Gastrocnemius medialis (tissue), 4 donors: ENCODE data around the gene MMS22L. TPM values are rescaled to one million over a fixed set of nuclear protein-coding genes. Genes with fewer than 3 reads are reported as not detected.

Experiments used
- ATAC-seq, 2 donors: fragments of 150-250 bp; one replicate each; pipeline ENCODE4 v1.9.1; 2016
- DNase-seq, 2 donors: peaks; one replicate each; pipeline ENCODE4 v3.0.0-alpha.2; 2019
- H3K27ac ChIP-seq, 4 donors: fragments of 200-600 bp; sonication (generic); 1 replicate in 1 of 4; 2 replicates in 3 of 4; pipeline ENCODE4 v1.5.1; 2016 to 2018; ENCODE audit warnings: mild to moderate bottlenecking in 2 of 4, moderate library complexity in 1 of 4
- H3K27me3 ChIP-seq, 3 donors: fragments of 200-600 bp; sonication (generic) in 2 of 3; 1 replicate in 1 of 3; 2 replicates in 2 of 3; pipeline versions ENCODE4 v1.5.1 to v1.6.0; 2016 to 2019; ENCODE audit warnings: mild to moderate bottlenecking in 1 of 3, moderate library complexity in 1 of 3
- H3K36me3 ChIP-seq, 2 donors: fragments of 200-600 bp; sonication (generic) in 1 of 2; one replicate each; pipeline ENCODE4 v1.5.1; 2017 to 2018
- H3K4me1 ChIP-seq, 2 donors: fragments of 200-600 bp; sonication (generic) in 1 of 2; one replicate each; pipeline ENCODE4 v1.5.1; 2016 to 2017; ENCODE audit warnings: mild to moderate bottlenecking in 2 of 2
- H3K4me3 ChIP-seq, 4 donors: fragments of 200-600 bp; sonication (generic) in 3 of 4; 1 replicate in 1 of 4; 2 replicates in 3 of 4; pipeline ENCODE4 v1.5.1; 2016 to 2019; ENCODE audit warnings: mild to moderate bottlenecking in 2 of 4
- H3K9me3 ChIP-seq, 3 donors: fragments of 200-600 bp; sonication (generic) in 2 of 3; 1 replicate in 1 of 3; 2 replicates in 2 of 3; pipeline ENCODE4 v1.5.1; 2016 to 2019
- CTCF ChIP-seq, 5 experiments: fragments of 450-650 bp in 3 of 5; fragments of 200-600 bp in 2 of 5; sonication (generic) in 2 of 5; IDR thresholded peaks in 4 of 5; conservative IDR thresholded peaks in 1 of 5; 1 replicate in 4 of 5; 2 replicates in 1 of 5; pipeline ENCODE4 v1.5.1; 2016 to 2019; ENCODE audit warnings: antibody characterized with exemption in 5 of 5, mild to moderate bottlenecking in 3 of 5, moderate library complexity in 3 of 5
- POLR2A ChIP-seq, 2 donors: fragments of 450-650 bp; IDR thresholded peaks; one replicate each; pipeline ENCODE4 v1.6.1; 2017; ENCODE audit warnings: antibody characterized with exemption in 2 of 2, mild to moderate bottlenecking in 2 of 2, moderate library complexity in 2 of 2
- in situ Hi-C, 4 donors: fragments of 200-750 bp; cut with MboI; loops; one replicate each; pipeline versions ENCODE4 v1.15.0 to v1.8.0; 2017; ENCODE audit warnings: low sequenced_read_pairs in 4 of 4
- intact Hi-C: fragments of 100-400 bp; cut with DNase I; formaldehyde crosslinking; loops from one replicate; pipeline ENCODE4 v1.15.1; 2023; ENCODE audit warnings: low total_unique reads
- total RNA-seq, 4 donors: library from RNA; depleted of rRNA; stranded (reverse); fragments of >200 nt; gene quantifications; one replicate each; pipeline versions ENCODE4 v1.1.0 to v1.2.3, GENCODE V29; 2016

Gene MMS22L
- total RNA-seq, 4 donors from 2014 or later: 0.22 to 2.7 (median 2.3) TPM

GRCh38 chr6:97218912-97219311 is 64.1 kb downstream of the MMS22L start:
- DNase-seq (no peak), ATAC-seq (no peak)
- no peak overlapping the region for H3K27ac ChIP-seq
- no peak for TF ChIP-seq POLR2A (IDR thresholded peaks at IDR 0.05)
- no peak for TF ChIP-seq CTCF (IDR thresholded peaks at IDR 0.05 in 4 of 5, conservative IDR thresholded peaks at IDR 0.05 in 1 of 5)
- in situ Hi-C loops (no loop called here), intact Hi-C loops (no loop called here)
- no peaks in the 10 kb centered on the region for H3K36me3 ChIP-seq
- no peaks in the 10 kb centered on the region for H3K9me3 ChIP-seq
- no peaks in the 10 kb centered on the region for H3K27me3 ChIP-seq
- H3K4me3 ChIP-seq: no peak overlapping the region
- no peaks in the 10 kb centered on the region for H3K4me1 ChIP-seq

GRCh38 chr6:97215157-97215769 is 67.8 kb downstream of the MMS22L start:
- Histone ChIP-seq H3K9me3 (no peaks in the 10 kb centered on the region), H3K36me3 (no peaks in the 10 kb centered on the region), H3K4me3 (no peak overlapping the region), H3K27ac (no peak overlapping the region), H3K27me3 (no peaks in the 10 kb centered on the region), H3K4me1 (no peaks in the 10 kb centered on the region)
- intact Hi-C loops: no loop called here
- in situ Hi-C loops: no loop called here
- ATAC-seq (no peak), DNase-seq (no peak)
- no peak for TF ChIP-seq POLR2A (IDR thresholded peaks at IDR 0.05)
- no peak for TF ChIP-seq CTCF (IDR thresholded peaks at IDR 0.05 in 4 of 5, conservative IDR thresholded peaks at IDR 0.05 in 1 of 5)

- Histone ChIP-seq H3K36me3 (no peaks in the 10 kb centered on the region), H3K27me3 (no peaks in the 10 kb centered on the region), H3K27ac (no peak overlapping the region), H3K9me3 (no peaks in the 10 kb centered on the region), H3K4me3 (no peak overlapping the region), H3K4me1 (no peaks in the 10 kb centered on the region)
- intact Hi-C loops (no loop called here), in situ Hi-C loops (no loop called here)
- DNase-seq (no peak), ATAC-seq (no peak)
- TF ChIP-seq CTCF (IDR thresholded peaks at IDR 0.05 in 4 of 5, conservative IDR thresholded peaks at IDR 0.05 in 1 of 5) (no peak), POLR2A (IDR thresholded peaks at IDR 0.05) (no peak)
These were observed 68.3 kb downstream of the MMS22L start for GRCh38 chr6:97214671-97215070.

GRCh38 chr6:97207383-97207782 is 75.6 kb downstream of the MMS22L start:
- Histone ChIP-seq H3K27ac (no peak overlapping the region), H3K27me3 (no peaks in the 10 kb centered on the region), H3K36me3 (no peaks in the 10 kb centered on the region), H3K9me3 (no peaks in the 10 kb centered on the region), H3K4me3 (no peak overlapping the region), H3K4me1 (no peaks in the 10 kb centered on the region)
- in situ Hi-C loops: no loop called here
- no peak for TF ChIP-seq CTCF (IDR thresholded peaks at IDR 0.05 in 4 of 5, conservative IDR thresholded peaks at IDR 0.05 in 1 of 5)
- TF ChIP-seq POLR2A (IDR thresholded peaks at IDR 0.05): no peak
- intact Hi-C loops: no loop called here
- DNase-seq (no peak), ATAC-seq (no peak)

- Histone ChIP-seq H3K4me3 (no peak overlapping the region), H3K9me3 (no peaks in the 10 kb centered on the region), H3K4me1 (no peaks in the 10 kb centered on the region), H3K27me3 (no peaks in the 10 kb centered on the region), H3K27ac (no peak overlapping the region), H3K36me3 (no peaks in the 10 kb centered on the region)
- in situ Hi-C loops: no loop called here
- intact Hi-C loops: no loop called here
- no peak for DNase-seq
- no peak for TF ChIP-seq POLR2A (IDR thresholded peaks at IDR 0.05)
- no peak for TF ChIP-seq CTCF (IDR thresholded peaks at IDR 0.05 in 4 of 5, conservative IDR thresholded peaks at IDR 0.05 in 1 of 5)
- no peak for ATAC-seq
These were observed 77.0 kb downstream of the MMS22L start for GRCh38 chr6:97205966-97206365.
